K562 (cell line): ENCODE measurements around the gene UPK3A. TPM values are rescaled to one million over a fixed set of nuclear protein-coding genes. Genes with fewer than 3 reads are reported as not detected.

Source experiments
- ATAC-seq: fragments of 200-7000 bp; cut with Tn5 transposase; 3 replicates; pipeline ENCODE4 v1.9.1; 2020; ENCODE audit warnings: moderate library complexity
- BruUV-seq: library from RNA; stranded (reverse); fragments of 400-500 nt; replicated peaks from 2 replicates; lab custom pipeline; 2021; lab: Mats Ljungman, UMichigan
- CTCF ChIA-PET: fragments of 300-600 bp; formaldehyde crosslinking; extraction: SDS; loops from one replicate; lab custom pipeline; 2021; ENCODE audit warnings: low intra/inter-chr PET ratio; lab: Yijun Ruan, JAX
- POLR2A ChIA-PET: fragments of 300-600, 350-650 bp; sonication (Branson Sonifier 250); formaldehyde crosslinking; extraction: SDS; loops from one replicate; lab custom pipeline; 2021; ENCODE audit warnings: antibody characterized with exemption, inconsistent platforms; lab: Yijun Ruan, JAX
- DNase-seq, 4 experiments: peaks; one replicate each; pipeline versions ENCODE4 v3.0.0 to v3.0.0-alpha.2; 2011 to 2018; ENCODE audit warnings: low spot score in 3 of 4, mixed read lengths in 3 of 4; ENCODE audit errors: extremely low read depth in 1 of 4
- FAIRE-seq: peaks from 2 replicates; lab custom pipeline; 2011; peaks lifted over from hg19 to GRCh38; lab: Jason Lieb, UNC
- H2AFZ ChIP-seq: 2 replicates; pipeline ENCODE4 v1.6.0; 2011; ENCODE audit warnings: low read depth, low read length, control low read depth, inconsistent platforms
- H3K27ac ChIP-seq: fragments of 200-600 bp; 3 replicates; pipeline ENCODE4 v1.8.0; 2011; ENCODE audit warnings: low read depth, mild to moderate bottlenecking, control low read depth, inconsistent platforms, low read length, moderate library complexity, mixed read lengths; ENCODE audit errors: extremely low read depth
- H3K27me3 ChIP-seq, 2 experiments: fragments of 300-600 bp in 1 of 2; 2 replicates in 1 of 2; 3 replicates in 1 of 2; pipeline versions ENCODE4 v1.6.0 to v1.8.0; 2011; ENCODE audit warnings: inconsistent platforms in 2 of 2, low read length in 2 of 2, mild to moderate bottlenecking in 1 of 2, mixed read lengths in 1 of 2, moderate library complexity in 1 of 2; ENCODE audit not compliant: control insufficient read depth in 2 of 2, insufficient read depth in 2 of 2
- H3K36me3 ChIP-seq: fragments of 300-600 bp; 3 replicates; pipeline ENCODE4 v1.8.0; 2011; ENCODE audit warnings: mild to moderate bottlenecking, low read length, inconsistent platforms; ENCODE audit not compliant: control insufficient read depth, insufficient read depth
- H3K4me1 ChIP-seq, 2 experiments: fragments of 200-600 bp in 1 of 2; replicated peaks in 1 of 2; 2 replicates in 1 of 2; 3 replicates in 1 of 2; pipeline versions ENCODE4 v1.5.1 to v1.8.0; 2011; ENCODE audit warnings: inconsistent platforms in 2 of 2, low read length in 2 of 2, mild to moderate bottlenecking in 1 of 2, mixed read lengths in 1 of 2, moderate library complexity in 1 of 2; ENCODE audit not compliant: control insufficient read depth in 2 of 2, insufficient read depth in 2 of 2
- H3K4me2 ChIP-seq: 2 replicates; pipeline ENCODE4 v1.6.1; 2011; ENCODE audit warnings: low read length, control low read depth, inconsistent platforms, mixed read lengths; ENCODE audit not compliant: insufficient read depth
- H3K4me3 ChIP-seq: fragments of 200-600 bp; sonication (generic), shearing (Covaris generic); 2 replicates; pipeline ENCODE4 v1.5.1; 2016; ENCODE audit warnings: control low read depth, inconsistent platforms
- H3K79me2 ChIP-seq: fragments of 200-600 bp; 3 replicates; pipeline ENCODE4 v1.8.0; 2011; ENCODE audit warnings: low read length, inconsistent platforms; ENCODE audit not compliant: control insufficient read depth, insufficient read depth
- H3K9ac ChIP-seq, 2 experiments: 2 replicates each; pipeline versions ENCODE4 v1.6.0 to v1.6.1; 2011; ENCODE audit warnings: low read depth in 2 of 2, low read length in 2 of 2, control low read depth in 1 of 2, inconsistent platforms in 1 of 2, mild to moderate bottlenecking in 1 of 2, mixed read lengths in 1 of 2; ENCODE audit not compliant: insufficient read depth in 1 of 2
- H3K9me1 ChIP-seq: one replicate; pipeline ENCODE4 v1.6.0; 2011; ENCODE audit warnings: inconsistent platforms, mild to moderate bottlenecking, low read length, moderate library complexity; ENCODE audit not compliant: control insufficient read depth, insufficient read depth
- H3K9me3 ChIP-seq: replicated peaks from 2 replicates; pipeline ENCODE4 v1.5.1; 2011; ENCODE audit warnings: low read depth, low read length, inconsistent platforms; ENCODE audit not compliant: control insufficient read depth, insufficient read depth
- H4K20me1 ChIP-seq: replicated peaks from 2 replicates; pipeline ENCODE4 v1.6.1; 2011; ENCODE audit warnings: low read length, inconsistent platforms, mixed read lengths; ENCODE audit not compliant: control insufficient read depth, insufficient read depth
- FOXA3 ChIP-seq, 2 experiments: fragments of 450-650 bp in 1 of 2; sonication (generic) in 1 of 2; formaldehyde crosslinking; IDR thresholded peaks in 1 of 2; conservative IDR thresholded peaks in 1 of 2; 2 replicates each; pipeline versions ENCODE4 v1.4.0 to v1.8.0; 2020 to 2022; ENCODE audit warnings: mild to moderate bottlenecking in 2 of 2, missing genetic modification reagents in 1 of 2
- HEY1 ChIP-seq: fragments of 250-450 bp; sonication (Bioruptor Pico); IDR thresholded peaks from 2 replicates; pipeline ENCODE4 v1.5.0; 2020; ENCODE audit warnings: mild to moderate bottlenecking, moderate library complexity, borderline replicate concordance
- KDM1A ChIP-seq, 2 experiments: fragments of 450-650 bp; IDR thresholded peaks; 2 replicates each; pipeline ENCODE4 v1.6.1; 2016; ENCODE audit warnings: mild to moderate bottlenecking in 2 of 2
- NCOR1 ChIP-seq: fragments of 450-650 bp; IDR thresholded peaks from 2 replicates; pipeline ENCODE4 v1.6.1; 2016; ENCODE audit warnings: mild to moderate bottlenecking, moderate library complexity
- PKNOX1 ChIP-seq: fragments of 450-650 bp; IDR thresholded peaks from 2 replicates; pipeline ENCODE4 v1.6.1; 2016
- PRDM10 ChIP-seq: fragments of 450-650 bp; IDR thresholded peaks from 2 replicates; pipeline ENCODE4 v1.6.1; 2018; ENCODE audit not compliant: partially characterized antibody
- PTBP1 ChIP-seq: fragments of 200-400 bp; formaldehyde crosslinking; IDR thresholded peaks from 2 replicates; pipeline ENCODE4 v1.6.1; 2017; ENCODE audit warnings: low read depth, low read length
- RAD51 ChIP-seq: fragments of 450-650 bp; IDR thresholded peaks from 2 replicates; pipeline ENCODE4 v1.7.1; 2016; ENCODE audit warnings: low read depth, mild to moderate bottlenecking, borderline replicate concordance
- SP1 ChIP-seq: sonication (generic); formaldehyde crosslinking; IDR thresholded peaks from 2 replicates; pipeline ENCODE4 v1.8.1; 2022; ENCODE audit warnings: mild to moderate bottlenecking, missing genetic modification reagents
- TRIM25 ChIP-seq: fragments of 450-650 bp; IDR thresholded peaks from 2 replicates; pipeline ENCODE4 v1.7.0; 2016; ENCODE audit warnings: borderline replicate concordance
- ZBTB7A ChIP-seq: IDR thresholded peaks from 2 replicates; pipeline ENCODE4 v1.6.1; 2011; ENCODE audit warnings: low read depth, mild to moderate bottlenecking, low read length, moderate library complexity, borderline replicate concordance; ENCODE audit not compliant: control insufficient read depth
- ZNF766 ChIP-seq: fragments of 200-800 bp; sonication (Bioruptor generic); conservative IDR thresholded peaks from 2 replicates; pipeline ENCODE4 v1.6.1; 2016; ENCODE audit warnings: missing genetic modification characterization, missing compliant biosample characterization
- WGBS: fragments of 100-300 bp; shearing (Covaris generic); methylation state at CpG from one replicate; pipeline ENCODE4 v1.1.6; 2016; ENCODE audit warnings: low coverage, mixed read lengths; ENCODE audit not compliant: insufficient coverage; ENCODE audit errors: missing lambda C conversion rate; 5-methylcytosine and 5-hydroxymethylcytosine counted together
- in situ Hi-C: fragments of 300-500 bp; cut with MboI; formaldehyde crosslinking; loops from 4 replicates; pipeline ENCODE4 v1.15.0; 2018; ENCODE audit warnings: inconsistent platforms, mixed read lengths
- intact Hi-C: fragments of 100-400 bp; cut with micrococcal nuclease; formaldehyde crosslinking; loops from 2 replicates; pipeline ENCODE4 v1.14.2; 2022
- polyA plus RNA-seq, 8 experiments: library from polyadenylated mRNA; depleted of rRNA in 4 of 8; stranded (reverse) in 5 of 8; unstranded in 3 of 8; fragments of >200 nt; fragmentation: Nextera tagmentation in 2 of 8; fragmentation: Illumina TruSeq in 1 of 8; extraction: Ambion mirVana in 2 of 8; extraction: Trizol in 1 of 8; gene quantifications; 2 replicates each; pipeline versions ENCODE4 v1.2.1 to v1.2.3, GENCODE V29; 2011 to 2014; ENCODE audit warnings: inconsistent platforms in 1 of 8, missing spikeins in 1 of 8
- total RNA-seq, 7 experiments: library from RNA; depleted of rRNA in 6 of 7; stranded (reverse); fragments of >200 nt in 6 of 7; fragmentation: Illumina TruSeq in 2 of 7; extraction: Trizol in 2 of 7; gene quantifications; 2 replicates each; pipeline versions ENCODE4 v1.2.1 to v1.2.3, GENCODE V29; 2011 to 2021; ENCODE audit warnings: low replicate concordance in 1 of 7

Gene UPK3A
- total and polyA plus RNA-seq, 9 of the 15 experiments (the other 6 are each of a cell fraction or from before 2014, with no cell fraction given): not detected

- peak; percentile 33 for TF ChIP-seq PKNOX1
- no peak for TF ChIP-seq RAD51
- TF ChIP-seq PRDM10: peak; percentile 24
- TF ChIP-seq, all 486 proteins: peak for 2
These were observed 28.1 kb downstream of the UPK3A start (continued) for GRCh38 chr22:45312856-45313255.

GRCh38 chr22:45314054-45314721 is 29.4 kb downstream of the UPK3A start:
- peak; percentile 74 for ATAC-seq
- H3K4me2 ChIP-seq: peak overlapping the region; percentile 87
- TF ChIP-seq HEY1 (CRISPR knock-in tag): no peak
- TF ChIP-seq ZBTB7A: peak; percentile 72; the same call in 1 of the 2 replicates
- no peak for TF ChIP-seq FOXA3 (CRISPR knock-in tag; conservative IDR thresholded peaks at IDR 0.05 in 1 of 2, IDR thresholded peaks at IDR 0.05 in 1 of 2)
- peak; percentile 81 for TF ChIP-seq NCOR1
- TF ChIP-seq ZNF766 (CRISPR knock-in tag): no peak
- peak; percentile 62 to 68; a peak in 3 of 4 replicates for TF ChIP-seq KDM1A (IDR thresholded peaks at IDR 0.05)
- 0 out of 2 replicates have a peak, but pooled peaks have one; percentile 14 for TF ChIP-seq SP1 (CRISPR knock-in tag)
- no peak for TF ChIP-seq TRIM25
- no peak for TF ChIP-seq PTBP1

More at GRCh38 chr22:45314054-45314721, 29.4 kb downstream of the UPK3A start:
- ChIA-PET CTCF (no interaction called here), POLR2A (interaction anchor here (0.7 to 0.9 kb wide), 2 partner anchors 15 to 25 kb away, joined by 3 read pairs; no protein-coding TSS in a partner anchor)
- Histone ChIP-seq H3K9me1 (peaks cover 7% of the 10 kb centered on the region), H4K20me1 (peaks cover 23% of the 10 kb centered on the region; the same call in 1 of the 2 replicates), H3K9me3 (no peaks in the 10 kb centered on the region), H3K4me3 (peak overlapping the region; percentile 34), H3K9ac (peak overlapping the region; percentile 85; a peak in 3 of 4 replicates), H3K4me1 (peaks cover 42 to 72% of the 10 kb centered on the region in 2 experiments), H3K79me2 (peaks cover 92% of the 10 kb centered on the region), H3K27me3 (no peaks in the 10 kb centered on the region), H3K27ac (peak overlapping the region; percentile 98), H2AFZ (peak overlapping the region; percentile 76; the same call in 1 of the 2 replicates), H3K36me3 (peaks cover 36% of the 10 kb centered on the region)
- BruUV-seq: no TSS peak
- intact Hi-C loops (no loop called here), in situ Hi-C loops (no loop called here)
- FAIRE-seq (peak; percentile 94), DNase-seq (peak; percentile 70 to 91 (median 82))
- WGBS: 0% methylated on average over 7 of the region's 8 CpGs
